ENCODE measurements around the gene PNMA8A. TPM values are rescaled to one million over a fixed set of nuclear protein-coding genes. Genes with fewer than 3 reads are reported as not detected.

The PNMA8A gene
- total RNA-seq, 1 donor from 2014 or later: not detected

DNA sequence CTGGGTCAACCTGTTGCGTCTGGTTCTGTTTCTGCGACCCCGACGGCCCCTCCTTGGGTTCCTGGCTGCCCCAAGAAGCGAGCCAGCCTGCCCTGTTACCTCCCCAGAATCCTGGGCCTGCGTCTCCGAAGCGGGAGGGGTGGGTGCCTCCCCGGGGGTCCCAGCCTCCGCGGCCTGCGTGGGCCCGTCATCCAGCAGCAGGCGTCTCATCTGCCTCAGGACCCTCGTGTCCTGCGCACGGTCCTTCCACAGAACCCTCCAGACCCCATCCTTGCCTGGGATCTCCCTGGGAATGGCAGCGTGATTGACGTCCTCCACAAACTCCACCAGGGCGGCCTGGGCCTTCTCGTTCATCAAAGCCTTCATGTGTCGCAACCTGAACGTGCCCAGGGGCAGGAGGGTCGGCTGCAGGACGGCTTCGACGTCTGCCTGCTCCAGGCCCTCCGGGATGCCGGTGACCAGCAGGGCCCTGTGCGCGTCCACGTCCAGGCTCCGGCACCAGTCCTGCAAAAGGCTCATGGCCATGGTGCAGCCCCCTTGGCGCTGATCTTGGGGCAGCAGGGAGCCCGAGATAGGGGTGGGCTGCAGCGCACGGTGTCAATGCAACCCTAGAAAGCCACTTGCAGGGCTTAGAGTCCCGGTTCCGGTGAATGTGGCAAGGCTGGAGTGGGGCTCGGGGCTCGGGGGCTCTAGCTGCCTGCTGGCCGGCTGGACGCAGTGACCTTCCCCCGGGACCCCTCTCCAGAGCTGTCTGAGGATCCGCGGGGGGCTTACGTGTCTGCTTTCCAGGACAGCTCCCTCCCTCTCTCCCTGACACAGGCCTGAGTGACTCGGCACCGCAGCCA, 23.8 kb upstream of the PNMA8A start:
- no peaks in the 10 kb centered on the region for H3K36me3 Mint-ChIP-seq (ENCODE audit: low read depth)
- peaks cover 51% of the 10 kb centered on the region for H3K27me3 Mint-ChIP-seq
- H3K4me3 Mint-ChIP-seq: no peak overlapping the region
- TF ChIP-seq, protein P1, sequence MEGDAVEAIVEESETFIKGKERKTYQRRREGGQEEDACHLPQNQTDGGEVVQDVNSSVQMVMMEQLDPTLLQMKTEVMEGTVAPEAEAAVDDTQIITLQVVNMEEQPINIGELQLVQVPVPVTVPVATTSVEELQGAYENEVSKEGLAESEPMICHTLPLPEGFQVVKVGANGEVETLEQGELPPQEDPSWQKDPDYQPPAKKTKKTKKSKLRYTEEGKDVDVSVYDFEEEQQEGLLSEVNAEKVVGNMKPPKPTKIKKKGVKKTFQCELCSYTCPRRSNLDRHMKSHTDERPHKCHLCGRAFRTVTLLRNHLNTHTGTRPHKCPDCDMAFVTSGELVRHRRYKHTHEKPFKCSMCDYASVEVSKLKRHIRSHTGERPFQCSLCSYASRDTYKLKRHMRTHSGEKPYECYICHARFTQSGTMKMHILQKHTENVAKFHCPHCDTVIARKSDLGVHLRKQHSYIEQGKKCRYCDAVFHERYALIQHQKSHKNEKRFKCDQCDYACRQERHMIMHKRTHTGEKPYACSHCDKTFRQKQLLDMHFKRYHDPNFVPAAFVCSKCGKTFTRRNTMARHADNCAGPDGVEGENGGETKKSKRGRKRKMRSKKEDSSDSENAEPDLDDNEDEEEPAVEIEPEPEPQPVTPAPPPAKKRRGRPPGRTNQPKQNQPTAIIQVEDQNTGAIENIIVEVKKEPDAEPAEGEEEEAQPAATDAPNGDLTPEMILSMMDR (IDR thresholded peaks at IDR 0.05): no peak
- ATAC-seq (ENCODE audit: low read depth) (no peak), DNase-seq (no peak)
- intact Hi-C loops (cut with micrococcal nuclease): no loop called here
- ChIA-PET POLR2A (no interaction called here), CTCF (no interaction called here)
- no peak overlapping the region for H3K27ac Mint-ChIP-seq
- H3K9me3 Mint-ChIP-seq: no peaks in the 10 kb centered on the region
- H3K4me1 Mint-ChIP-seq: peaks cover 17% of the 10 kb centered on the region

DNA sequence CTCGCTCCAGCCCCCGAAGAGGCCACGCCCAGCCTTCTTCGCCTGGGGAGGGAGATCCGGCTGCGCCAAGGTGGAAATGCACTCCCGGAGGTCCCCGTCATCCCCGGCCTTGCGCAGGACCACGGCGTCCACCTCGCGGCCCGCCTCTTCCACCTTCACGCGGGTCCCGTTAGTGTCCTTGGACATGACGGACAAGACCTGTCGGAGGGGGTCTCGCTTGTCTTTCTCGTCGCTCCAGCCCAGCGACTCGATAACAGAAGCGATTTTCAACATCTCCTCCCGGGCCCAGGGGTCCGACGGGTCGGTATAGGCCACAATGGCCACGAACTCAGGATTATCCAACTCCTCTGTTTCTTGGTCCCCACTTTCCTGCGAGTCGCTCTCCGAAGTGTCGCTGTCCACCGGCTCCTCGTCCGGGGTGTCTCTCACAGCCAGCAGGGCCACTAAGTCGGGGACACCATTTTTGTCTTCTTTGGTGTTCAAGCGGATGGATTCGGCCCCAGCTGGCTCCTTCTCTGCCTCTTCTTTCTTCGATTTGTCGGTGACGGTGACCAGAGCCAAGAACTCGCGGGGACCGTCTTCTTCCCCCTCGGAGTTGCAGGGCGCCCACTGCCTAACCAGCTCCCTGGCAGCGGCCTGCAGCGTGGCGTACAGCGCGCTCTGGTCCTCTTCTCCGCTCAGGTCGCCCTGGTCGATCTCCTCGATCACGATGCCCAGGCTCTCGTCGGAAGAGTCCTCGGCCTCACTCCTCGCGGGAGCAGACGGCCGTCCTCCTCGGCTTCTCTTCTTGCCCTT, 23.0 kb upstream of the PNMA8A start:
- ChIA-PET CTCF (no interaction called here), POLR2A (no interaction called here)
- no peaks in the 10 kb centered on the region for H3K36me3 Mint-ChIP-seq (ENCODE audit: low read depth)
- intact Hi-C loops (cut with micrococcal nuclease): no loop called here
- peaks cover 24% of the 10 kb centered on the region for H3K4me1 Mint-ChIP-seq
- H3K27ac Mint-ChIP-seq: no peak overlapping the region
- peak overlapping the region; percentile 52 for H3K4me3 Mint-ChIP-seq
- DNase-seq: no peak
- peaks cover 51% of the 10 kb centered on the region for H3K27me3 Mint-ChIP-seq
- no peaks in the 10 kb centered on the region for H3K9me3 Mint-ChIP-seq
- no peak for ATAC-seq (ENCODE audit: low read depth)
- TF ChIP-seq, protein P1 (IDR thresholded peaks at IDR 0.05): no peak

DNA sequence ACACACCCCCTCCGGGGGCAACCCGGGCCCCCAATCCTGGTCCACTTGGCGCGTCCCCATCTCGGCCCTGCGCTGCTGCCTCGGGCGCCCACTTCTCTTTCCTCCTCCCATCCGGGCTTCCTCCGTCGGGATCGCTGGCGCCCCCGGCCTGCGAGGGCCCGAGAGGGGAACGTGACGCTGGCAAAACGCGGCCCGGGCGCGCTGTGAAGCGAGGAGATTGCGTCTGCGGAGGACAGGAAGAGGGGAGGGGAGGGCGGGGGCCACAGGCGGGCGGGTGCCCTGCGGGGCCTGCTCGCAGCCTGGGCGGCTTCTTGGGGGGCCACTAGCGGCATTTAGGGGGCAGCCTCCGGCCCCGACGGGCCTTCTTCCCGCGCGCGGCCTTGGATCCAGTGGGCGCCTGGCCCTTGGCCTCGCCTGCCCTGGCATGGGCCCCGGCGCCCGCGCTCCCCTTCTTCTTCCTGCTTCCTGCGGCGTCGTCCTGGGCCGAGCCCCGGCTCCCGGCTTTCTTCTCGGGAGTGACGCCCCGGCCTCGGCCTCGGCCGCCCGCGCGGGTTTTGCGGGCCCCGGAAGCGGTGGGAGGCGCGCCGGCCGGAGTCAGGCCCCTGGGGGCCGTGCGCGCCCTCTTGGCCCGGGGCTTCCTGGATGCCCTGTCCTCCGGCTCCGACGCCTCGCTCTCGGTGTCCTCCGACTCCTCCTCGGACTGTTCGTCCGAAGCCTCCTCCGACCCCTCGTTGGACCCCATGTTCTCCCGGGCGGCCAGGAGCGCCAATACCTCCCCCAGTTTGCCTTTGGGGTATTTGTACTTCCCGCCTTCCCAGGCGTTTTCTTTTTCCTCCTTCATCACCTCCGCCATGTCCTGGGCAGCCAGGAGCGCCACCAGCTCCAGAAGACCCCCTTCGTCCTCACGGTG, 22.1 kb upstream of the PNMA8A start:
- Mint-ChIP-seq H3K36me3 (ENCODE audit: low read depth) (no peaks in the 10 kb centered on the region), H3K4me1 (peaks cover 28% of the 10 kb centered on the region), H3K27me3 (peaks cover 58% of the 10 kb centered on the region), H3K9me3 (no peaks in the 10 kb centered on the region), H3K4me3 (peak overlapping the region; percentile 55), H3K27ac (no peak overlapping the region)
- intact Hi-C loops (cut with micrococcal nuclease): no loop called here
- TF ChIP-seq, protein P1 (IDR thresholded peaks at IDR 0.05): no peak
- ATAC-seq (ENCODE audit: low read depth): peak; percentile 34
- CTCF ChIA-PET: no interaction called here
- no peak for DNase-seq
- POLR2A ChIA-PET: no interaction called here

DNA sequence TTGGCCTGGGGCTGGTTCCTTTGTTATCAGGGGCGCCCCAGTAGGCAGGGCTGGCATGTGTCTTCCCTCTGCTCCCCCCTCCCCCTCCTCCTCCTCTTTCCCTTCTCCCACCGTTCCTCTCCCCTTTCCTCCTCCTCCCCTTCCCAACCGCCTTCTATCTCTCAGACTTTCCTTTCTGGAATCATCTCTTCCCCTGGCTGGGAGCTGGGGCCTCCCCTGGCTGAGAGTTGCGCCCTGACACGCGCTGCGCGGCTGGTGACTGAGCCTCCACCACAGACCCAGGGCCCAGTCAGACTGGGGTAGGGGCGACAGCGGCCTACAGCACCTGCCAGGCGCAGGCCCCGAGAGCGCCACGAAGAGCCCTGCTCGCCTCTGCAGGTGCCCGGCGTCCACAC, 21.5 kb upstream of the PNMA8A start:
- TF ChIP-seq, protein P1 (IDR thresholded peaks at IDR 0.05): no peak
- H3K27me3 Mint-ChIP-seq: peaks cover 62% of the 10 kb centered on the region
- POLR2A ChIA-PET: no interaction called here
- H3K9me3 Mint-ChIP-seq: no peaks in the 10 kb centered on the region
- ATAC-seq (ENCODE audit: low read depth) (no peak), DNase-seq (no peak)
- H3K4me1 Mint-ChIP-seq: peaks cover 33% of the 10 kb centered on the region
- no peak overlapping the region for H3K4me3 Mint-ChIP-seq
- no peak overlapping the region for H3K27ac Mint-ChIP-seq
- intact Hi-C loops (cut with micrococcal nuclease): no loop called here
- CTCF ChIA-PET: no interaction called here
- no peaks in the 10 kb centered on the region for H3K36me3 Mint-ChIP-seq (ENCODE audit: low read depth)

All from activated B cell treated with CpG ODN at 0.5 μM for 24 hours (primary cell).